ENCODE data around the gene SLC25A13. TPM values are rescaled to one million over a fixed set of nuclear protein-coding genes. Genes with fewer than 3 reads are reported as not detected.
"Not testable (repeated sequence)": the region's sequence is repeated elsewhere in the genome, so short reads cannot be mapped to it uniquely, and the experiment has no call there.

The SLC25A13 gene
- 41.0 TPM for polyA plus RNA-seq
- long read RNA-seq, donor 1, transcript SLC25A13-201 (18 exons, 3,136 nt) = major isoform, 5 of 5 reads
- long read RNA-seq, donor 1, partial matches to known transcripts = 0 of 5 reads
- long read RNA-seq, donor 1, other reads (novel, unspliced or antisense) = 0 of 5 reads
- long read RNA-seq, donor 2, transcript SLC25A13-201 (18 exons, 3,136 nt) = major isoform, 6 of 6 reads
- long read RNA-seq, donor 2, partial matches to known transcripts = 0 of 6 reads
- long read RNA-seq, donor 2, other reads (novel, unspliced or antisense) = 0 of 6 reads
- long read RNA-seq, donor 3, transcript SLC25A13-201 (18 exons, 3,136 nt) = major isoform, 12 of 13 reads
- long read RNA-seq, donor 3, partial matches to known transcripts = 0 of 13 reads
- long read RNA-seq, donor 3, other reads (novel, unspliced or antisense) = 0 of 13 reads
- long read RNA-seq, donor 4, partial matches to known transcripts = 0 of 1 reads
- long read RNA-seq, donor 4, other reads (novel, unspliced or antisense) = 0 of 1 reads
- long read RNA-seq, donor 5, partial matches to known transcripts = 5 of 8 reads
- long read RNA-seq, donor 5, other reads (novel, unspliced or antisense) = 0 of 8 reads
- long read RNA-seq, donor 6, transcript SLC25A13-201 (18 exons, 3,136 nt) = major isoform, 5 of 24 reads
- long read RNA-seq, donor 6, partial matches to known transcripts = 17 of 24 reads
- long read RNA-seq, donor 6, other reads (novel, unspliced or antisense) = 0 of 24 reads
- long read RNA-seq, donor 7, partial matches to known transcripts = 13 of 13 reads
- long read RNA-seq, donor 7, other reads (novel, unspliced or antisense) = 0 of 13 reads
- long read RNA-seq, donor 8, transcript SLC25A13-201 (18 exons, 3,136 nt) = major isoform, 6 of 11 reads
- long read RNA-seq, donor 8, partial matches to known transcripts = 5 of 11 reads
- long read RNA-seq, donor 8, other reads (novel, unspliced or antisense) = 0 of 11 reads
- long read RNA-seq, donor 9, partial matches to known transcripts = 31 of 33 reads
- long read RNA-seq, donor 9, other reads (novel, unspliced or antisense) = 0 of 33 reads
- long read RNA-seq, donor 10, transcript SLC25A13-201 (18 exons, 3,136 nt) = major isoform, 7 of 8 reads
- long read RNA-seq, donor 10, partial matches to known transcripts = 0 of 8 reads
- long read RNA-seq, donor 10, other reads (novel, unspliced or antisense) = 0 of 8 reads
- long read RNA-seq, donor 11, partial matches to known transcripts = 0 of 5 reads
- long read RNA-seq, donor 11, other reads (novel, unspliced or antisense) = 0 of 5 reads

- WGBS (ENCODE audit: insufficient coverage, low lambda C conversion rate) = no CpG with 5 or more reads among the region's 66 CpGs
Observed at GRCh38 chr7:96321658-96322372, at the start of gene SLC25A13. Gene SLC25A13, minus strand, starts transcription at chr7:96322098. Its CDS starts 142 bp downstream, at chr7:96321956.

GRCh38 chr7:96365916-96366315 lies 44.0 kb upstream of the SLC25A13 start:
- not testable (repeated sequence) for H3K9me3 ChIP-seq (ENCODE audit: control insufficient read depth, low read depth, low read length); H3K27me3 ChIP-seq (ENCODE audit: control insufficient read depth, insufficient read depth, low read length); DNase-seq; H3K36me3 ChIP-seq (ENCODE audit: control insufficient read depth, insufficient read depth, low read length); H3K4me3 ChIP-seq (ENCODE audit: low read length); H3K27ac ChIP-seq (ENCODE audit: low read length); H3K4me1 ChIP-seq (ENCODE audit: control insufficient read depth, insufficient read depth, low read length)
- WGBS (ENCODE audit: insufficient coverage, low lambda C conversion rate) = 83% methylated on average over 1 of the region's 2 CpGs

More at GRCh38 chr7:96321658-96322372, at the start of gene SLC25A13:
- Histone ChIP-seq H3K9me3 (ENCODE audit: control insufficient read depth, low read depth, low read length) (no peaks in the 10 kb centered on the region), H3K27me3 (ENCODE audit: control insufficient read depth, insufficient read depth, low read length) (no peaks in the 10 kb centered on the region), H3K4me1 (ENCODE audit: control insufficient read depth, insufficient read depth, low read length) (peaks cover 22% of the 10 kb centered on the region), H3K27ac (ENCODE audit: low read length) (peak within 1 kb of the TSS; percentile 100), H3K4me3 (ENCODE audit: low read length) (peak within 1 kb of the TSS; percentile 99), H3K36me3 (ENCODE audit: control insufficient read depth, insufficient read depth, low read length) (no peaks in the 10 kb centered on the region)
- DNase-seq = peak; percentile 90 to 95

GRCh38 chr7:96361116-96361857 lies 39.4 kb upstream of the SLC25A13 start:
- no CpG with 5 or more reads among the region's 7 CpGs for WGBS (ENCODE audit: insufficient coverage, low lambda C conversion rate)
- Histone ChIP-seq H3K27me3 (ENCODE audit: control insufficient read depth, insufficient read depth, low read length) (no peaks in the 10 kb centered on the region), H3K27ac (ENCODE audit: low read length) (no peak overlapping the region), H3K36me3 (ENCODE audit: control insufficient read depth, insufficient read depth, low read length) (no peaks in the 10 kb centered on the region), H3K4me3 (ENCODE audit: low read length) (no peak overlapping the region), H3K4me1 (ENCODE audit: control insufficient read depth, insufficient read depth, low read length) (no peaks in the 10 kb centered on the region), H3K9me3 (ENCODE audit: control insufficient read depth, low read depth, low read length) (no peaks in the 10 kb centered on the region)
- no peak for DNase-seq

- H3K36me3 ChIP-seq (ENCODE audit: control insufficient read depth, insufficient read depth, low read length) = no peaks in the 10 kb centered on the region
- no peak overlapping the region for H3K27ac ChIP-seq (ENCODE audit: low read length)
- no peak overlapping the region for H3K4me3 ChIP-seq (ENCODE audit: low read length)
- WGBS (ENCODE audit: insufficient coverage, low lambda C conversion rate) = 38% methylated on average over 1 of the region's 2 CpGs
- no peaks in the 10 kb centered on the region for H3K27me3 ChIP-seq (ENCODE audit: control insufficient read depth, insufficient read depth, low read length)
- no peaks in the 10 kb centered on the region for H3K9me3 ChIP-seq (ENCODE audit: control insufficient read depth, low read depth, low read length)
- no peak for DNase-seq
- H3K4me1 ChIP-seq (ENCODE audit: control insufficient read depth, insufficient read depth, low read length) = no peaks in the 10 kb centered on the region
Observed at GRCh38 chr7:96359876-96360275, 38.0 kb upstream of the SLC25A13 start.

GRCh38 chr7:96358236-96358971 lies 36.5 kb upstream of the SLC25A13 start:
- H3K9me3 ChIP-seq (ENCODE audit: control insufficient read depth, low read depth, low read length); H3K36me3 ChIP-seq (ENCODE audit: control insufficient read depth, insufficient read depth, low read length); H3K4me1 ChIP-seq (ENCODE audit: control insufficient read depth, insufficient read depth, low read length); H3K4me3 ChIP-seq (ENCODE audit: low read length); H3K27ac ChIP-seq (ENCODE audit: low read length); DNase-seq; H3K27me3 ChIP-seq (ENCODE audit: control insufficient read depth, insufficient read depth, low read length): not testable (repeated sequence)
- WGBS (ENCODE audit: insufficient coverage, low lambda C conversion rate) = no CpG with 5 or more reads among the region's 25 CpGs

GRCh38 chr7:96355990-96356506 lies 34.1 kb upstream of the SLC25A13 start:
- no peak for DNase-seq
- Histone ChIP-seq H3K4me3 (ENCODE audit: low read length) (no peak overlapping the region), H3K36me3 (ENCODE audit: control insufficient read depth, insufficient read depth, low read length) (no peaks in the 10 kb centered on the region), H3K9me3 (ENCODE audit: control insufficient read depth, low read depth, low read length) (no peaks in the 10 kb centered on the region), H3K27ac (ENCODE audit: low read length) (no peak overlapping the region), H3K27me3 (ENCODE audit: control insufficient read depth, insufficient read depth, low read length) (no peaks in the 10 kb centered on the region), H3K4me1 (ENCODE audit: control insufficient read depth, insufficient read depth, low read length) (no peaks in the 10 kb centered on the region)
- WGBS (ENCODE audit: insufficient coverage, low lambda C conversion rate) = no CpG with 5 or more reads among the region's 2 CpGs

GRCh38 chr7:96354881-96355280 lies 33.0 kb upstream of the SLC25A13 start:
- no peak for DNase-seq
- no peaks in the 10 kb centered on the region for H3K4me1 ChIP-seq (ENCODE audit: control insufficient read depth, insufficient read depth, low read length)
- H3K27me3 ChIP-seq (ENCODE audit: control insufficient read depth, insufficient read depth, low read length) = no peaks in the 10 kb centered on the region
- no peak overlapping the region for H3K4me3 ChIP-seq (ENCODE audit: low read length)
- WGBS (ENCODE audit: insufficient coverage, low lambda C conversion rate) = no CpG with 5 or more reads among the region's 3 CpGs
- no peaks in the 10 kb centered on the region for H3K36me3 ChIP-seq (ENCODE audit: control insufficient read depth, insufficient read depth, low read length)
- H3K27ac ChIP-seq (ENCODE audit: low read length) = no peak overlapping the region
- H3K9me3 ChIP-seq (ENCODE audit: control insufficient read depth, low read depth, low read length) = peaks cover 3% of the 10 kb centered on the region

- no CpG with 5 or more reads among the region's 3 CpGs for WGBS (ENCODE audit: insufficient coverage, low lambda C conversion rate)
- Histone ChIP-seq H3K4me3 (ENCODE audit: low read length) (no peak overlapping the region), H3K36me3 (ENCODE audit: control insufficient read depth, insufficient read depth, low read length) (no peaks in the 10 kb centered on the region), H3K27me3 (ENCODE audit: control insufficient read depth, insufficient read depth, low read length) (no peaks in the 10 kb centered on the region), H3K27ac (ENCODE audit: low read length) (no peak overlapping the region), H3K4me1 (ENCODE audit: control insufficient read depth, insufficient read depth, low read length) (no peaks in the 10 kb centered on the region), H3K9me3 (ENCODE audit: control insufficient read depth, low read depth, low read length) (peaks cover 3% of the 10 kb centered on the region)
- peak in 1 of 2 donors; percentile 40 for DNase-seq
Observed at GRCh38 chr7:96349572-96349971, 27.7 kb upstream of the SLC25A13 start.

All from large intestine (tissue), 12 donors.